ENCODE data around the gene FCAMR.

Gene FCAMR

GRCh38 chr1:206998816-206999215 is 28.6 kb upstream of the FCAMR start:
- Histone ChIP-seq H4K20me1 (no peaks in the 10 kb centered on the region), H3K4me2 (no peak overlapping the region), H3K27ac (no peak overlapping the region), H3K4me1 (no peaks in the 10 kb centered on the region), H3K9me3 (no peaks in the 10 kb centered on the region), H3K27me3 (no peaks in the 10 kb centered on the region), H3K9ac (no peak overlapping the region), H3K4me3 (no peak overlapping the region), H3K36me3 (no peaks in the 10 kb centered on the region)
- no peak for TF ChIP-seq Cebpa-rat (IDR thresholded peaks at IDR 0.05)

- H3K9ac ChIP-seq: no peak overlapping the region
- no peak overlapping the region for H3K27ac ChIP-seq
- H3K4me3 ChIP-seq: no peak overlapping the region
- no peaks in the 10 kb centered on the region for H3K4me1 ChIP-seq
- TF ChIP-seq Cebpa-rat (IDR thresholded peaks at IDR 0.05): no peak
- no peaks in the 10 kb centered on the region for H3K36me3 ChIP-seq
- no peaks in the 10 kb centered on the region for H4K20me1 ChIP-seq
- H3K9me3 ChIP-seq: no peaks in the 10 kb centered on the region
- H3K4me2 ChIP-seq: no peak overlapping the region
- H3K27me3 ChIP-seq: no peaks in the 10 kb centered on the region
Measured at GRCh38 chr1:206992790-206993189, 22.5 kb upstream of the FCAMR start.

GRCh38 chr1:206987873-206988272 is 17.6 kb upstream of the FCAMR start:
- no peak overlapping the region for H3K4me3 ChIP-seq
- no peaks in the 10 kb centered on the region for H3K4me1 ChIP-seq
- no peak overlapping the region for H3K9ac ChIP-seq
- no peaks in the 10 kb centered on the region for H3K27me3 ChIP-seq
- TF ChIP-seq Cebpa-rat (IDR thresholded peaks at IDR 0.05): no peak
- H3K36me3 ChIP-seq: no peaks in the 10 kb centered on the region
- H4K20me1 ChIP-seq: no peaks in the 10 kb centered on the region
- no peak overlapping the region for H3K4me2 ChIP-seq
- H3K27ac ChIP-seq: no peak overlapping the region
- no peaks in the 10 kb centered on the region for H3K9me3 ChIP-seq

- no peak for TF ChIP-seq Cebpa-rat (IDR thresholded peaks at IDR 0.05)
- H3K27me3 ChIP-seq: no peaks in the 10 kb centered on the region
Measured at GRCh38 chr1:206986885-206987284, 16.6 kb upstream of the FCAMR start.

GRCh38 chr1:206986402-206986801 is 16.1 kb upstream of the FCAMR start:
- H3K4me1 ChIP-seq: no peaks in the 10 kb centered on the region
- no peak overlapping the region for H3K4me3 ChIP-seq
- H4K20me1 ChIP-seq: no peaks in the 10 kb centered on the region
- H3K9ac ChIP-seq: no peak overlapping the region
- H3K27me3 ChIP-seq: no peaks in the 10 kb centered on the region
- H3K4me2 ChIP-seq: no peak overlapping the region
- TF ChIP-seq Cebpa-rat (IDR thresholded peaks at IDR 0.05): no peak
- H3K27ac ChIP-seq: no peak overlapping the region
- no peaks in the 10 kb centered on the region for H3K36me3 ChIP-seq
- H3K9me3 ChIP-seq: no peaks in the 10 kb centered on the region

More at GRCh38 chr1:206986885-206987284, 16.6 kb upstream of the FCAMR start:
- no peak overlapping the region for H3K9ac ChIP-seq
- H3K27ac ChIP-seq: no peak overlapping the region
- H3K36me3 ChIP-seq: no peaks in the 10 kb centered on the region
- H3K4me3 ChIP-seq: no peak overlapping the region
- H3K4me2 ChIP-seq: no peak overlapping the region
- no peaks in the 10 kb centered on the region for H3K4me1 ChIP-seq
- no peaks in the 10 kb centered on the region for H3K9me3 ChIP-seq
- no peaks in the 10 kb centered on the region for H4K20me1 ChIP-seq

GRCh38 chr1:206985162-206985749 is 15.0 kb upstream of the FCAMR start:
- H3K4me3 ChIP-seq: no peak overlapping the region
- no peak for TF ChIP-seq Cebpa-rat (IDR thresholded peaks at IDR 0.05)
- H3K4me1 ChIP-seq: peaks cover 8% of the 10 kb centered on the region
- H3K4me2 ChIP-seq: no peak overlapping the region
- H3K9me3 ChIP-seq: no peaks in the 10 kb centered on the region
- no peaks in the 10 kb centered on the region for H3K27me3 ChIP-seq
- no peak overlapping the region for H3K9ac ChIP-seq
- H3K27ac ChIP-seq: no peak overlapping the region
- no peaks in the 10 kb centered on the region for H4K20me1 ChIP-seq
- H3K36me3 ChIP-seq: no peaks in the 10 kb centered on the region

- Histone ChIP-seq H3K27ac (no peak overlapping the region), H3K4me2 (no peak overlapping the region), H4K20me1 (no peaks in the 10 kb centered on the region), H3K9me3 (no peaks in the 10 kb centered on the region), H3K9ac (no peak overlapping the region), H3K4me1 (peaks cover 16% of the 10 kb centered on the region), H3K4me3 (no peak overlapping the region), H3K36me3 (no peaks in the 10 kb centered on the region), H3K27me3 (no peaks in the 10 kb centered on the region)
- TF ChIP-seq Cebpa-rat (IDR thresholded peaks at IDR 0.05): no peak
Measured at GRCh38 chr1:206982216-206982615, 12.0 kb upstream of the FCAMR start.

- H4K20me1 ChIP-seq: no peaks in the 10 kb centered on the region
- H3K4me3 ChIP-seq: no peak overlapping the region
- H3K4me1 ChIP-seq: peaks cover 16% of the 10 kb centered on the region
- H3K9ac ChIP-seq: peak overlapping the region; percentile 25; the same call in 1 of the 2 replicates
- no peaks in the 10 kb centered on the region for H3K36me3 ChIP-seq
- H3K27ac ChIP-seq: no peak overlapping the region
- no peak for TF ChIP-seq Cebpa-rat (IDR thresholded peaks at IDR 0.05)
- H3K4me2 ChIP-seq: peak overlapping the region; percentile 43
- H3K27me3 ChIP-seq: no peaks in the 10 kb centered on the region
- no peaks in the 10 kb centered on the region for H3K9me3 ChIP-seq
Measured at GRCh38 chr1:206979379-206980043, 9.3 kb upstream of the FCAMR start.

GRCh38 chr1:206978259-206978658 is 8.0 kb upstream of the FCAMR start:
- Histone ChIP-seq H3K4me2 (no peak overlapping the region), H3K36me3 (no peaks in the 10 kb centered on the region), H3K4me3 (no peak overlapping the region), H3K9ac (no peak overlapping the region), H4K20me1 (no peaks in the 10 kb centered on the region), H3K9me3 (no peaks in the 10 kb centered on the region), H3K27ac (no peak overlapping the region), H3K4me1 (peaks cover 16% of the 10 kb centered on the region), H3K27me3 (no peaks in the 10 kb centered on the region)
- TF ChIP-seq Cebpa-rat (IDR thresholded peaks at IDR 0.05): no peak

- no peak for TF ChIP-seq Cebpa-rat (IDR thresholded peaks at IDR 0.05)
- Histone ChIP-seq H3K9ac (no peak overlapping the region), H3K4me3 (no peak overlapping the region), H3K4me2 (no peak overlapping the region), H3K9me3 (no peaks in the 10 kb centered on the region), H3K27me3 (no peaks in the 10 kb centered on the region), H3K36me3 (no peaks in the 10 kb centered on the region), H3K4me1 (peaks cover 14% of the 10 kb centered on the region), H4K20me1 (no peaks in the 10 kb centered on the region), H3K27ac (no peak overlapping the region)
Measured at GRCh38 chr1:206975306-206975705, 5.0 kb upstream of the FCAMR start.

Measured in BLaER1 (cell line).